Superior temporal gyrus (tissue), 1 donor: ENCODE data around the gene GPR89B.
"Not testable (repeated sequence)": the region's sequence is repeated elsewhere in the genome, so short reads cannot be mapped to it uniquely, and the experiment has no call there.

Experiments used
- DNase-seq: peaks from one replicate; pipeline ENCODE4 v3.0.0-alpha.2; 2016; ENCODE audit errors: extremely low spot score

GPR89B gene

GRCh38 chr1:147940456-147940855 is 12.2 kb downstream of the GPR89B start:
- DNase-seq = not testable (repeated sequence)

DNA sequence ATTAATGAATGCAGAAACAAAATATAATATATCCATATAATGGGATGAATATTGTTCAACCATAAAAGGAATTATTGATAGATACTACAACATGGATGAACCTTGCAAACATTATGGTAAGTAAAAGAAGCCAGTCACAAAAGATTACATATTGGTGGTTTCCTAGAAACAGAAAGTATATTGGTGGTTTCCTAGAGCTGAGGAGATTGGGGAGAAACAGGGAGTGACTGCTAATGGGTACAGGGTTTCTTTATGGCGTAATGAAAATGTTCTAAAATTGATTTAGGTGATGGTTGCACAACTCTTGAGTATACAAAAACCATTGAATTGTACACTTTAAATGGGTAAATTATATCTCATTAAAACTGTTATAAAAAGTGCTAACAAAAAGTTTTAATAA is 14.3 kb downstream of the GPR89B start:
- DNase-seq = not testable (repeated sequence)

- DNase-seq = not testable (repeated sequence)
These were observed 21.3 kb downstream of the GPR89B start for GRCh38 chr1:147949517-147949916.

- DNase-seq = not testable (repeated sequence)
These were observed 30.7 kb downstream of the GPR89B start for GRCh38 chr1:147958906-147959305.

GRCh38 chr1:147959680-147960079 is 31.5 kb downstream of the GPR89B start:
- DNase-seq = not testable (repeated sequence)

DNA sequence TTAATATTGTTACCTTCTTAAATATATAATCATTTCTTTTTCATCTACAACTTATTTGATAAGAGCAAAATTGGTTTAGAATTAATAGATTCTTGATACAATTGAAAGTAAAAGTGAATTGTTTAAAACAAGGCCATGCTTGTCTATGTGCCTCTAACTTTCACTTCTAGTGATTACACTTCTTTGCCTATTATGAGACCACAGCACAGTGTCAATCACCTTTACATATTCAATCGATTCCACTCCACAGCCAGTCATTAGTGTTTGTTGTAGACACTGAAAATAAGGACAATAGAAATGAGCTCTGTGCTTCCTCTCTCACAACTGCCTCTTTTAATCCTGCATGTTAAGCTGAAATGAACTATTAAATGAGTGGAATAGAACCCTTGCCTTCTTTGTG is 36.4 kb downstream of the GPR89B start:
- DNase-seq = not testable (repeated sequence)

- not testable (repeated sequence) for DNase-seq
These were observed 38.4 kb downstream of the GPR89B start for GRCh38 chr1:147966657-147967056.

DNA sequence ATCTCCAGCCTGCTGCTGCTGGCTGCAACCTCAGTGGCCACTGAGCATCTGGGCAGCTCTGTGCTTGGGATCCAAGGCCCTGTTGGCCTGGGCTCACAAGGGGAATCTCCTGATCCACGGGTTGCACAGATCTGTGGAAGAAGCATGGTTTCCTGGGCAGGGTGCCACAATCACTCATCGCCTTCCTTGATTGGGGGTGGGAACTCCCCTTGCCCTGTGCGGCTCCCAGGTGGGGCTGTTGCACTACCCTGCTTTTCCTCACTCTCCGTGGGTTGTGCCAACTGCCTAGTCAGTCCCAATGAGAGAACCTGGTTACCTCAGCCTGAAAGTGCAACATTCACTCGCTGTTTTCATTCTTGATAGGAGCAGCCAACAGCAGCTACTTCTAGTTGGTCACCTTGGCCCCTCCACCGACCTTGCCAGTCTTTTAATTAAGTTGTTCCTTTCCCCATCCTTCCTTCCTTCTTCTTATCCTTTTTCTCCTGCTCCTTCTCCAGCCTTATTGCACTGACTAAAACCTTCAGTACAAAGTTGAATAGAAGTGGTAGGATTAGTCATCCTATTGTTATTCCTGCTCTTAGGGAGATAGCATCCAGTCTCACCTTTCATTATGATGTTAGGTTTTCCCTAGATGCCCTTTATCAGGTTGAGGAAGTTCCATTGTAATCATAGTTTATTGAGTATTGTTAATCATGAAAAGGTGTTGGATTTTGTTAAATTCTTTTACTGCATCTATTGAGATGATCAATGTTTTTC is 50.9 kb downstream of the GPR89B start:
- DNase-seq = not testable (repeated sequence)

DNA sequence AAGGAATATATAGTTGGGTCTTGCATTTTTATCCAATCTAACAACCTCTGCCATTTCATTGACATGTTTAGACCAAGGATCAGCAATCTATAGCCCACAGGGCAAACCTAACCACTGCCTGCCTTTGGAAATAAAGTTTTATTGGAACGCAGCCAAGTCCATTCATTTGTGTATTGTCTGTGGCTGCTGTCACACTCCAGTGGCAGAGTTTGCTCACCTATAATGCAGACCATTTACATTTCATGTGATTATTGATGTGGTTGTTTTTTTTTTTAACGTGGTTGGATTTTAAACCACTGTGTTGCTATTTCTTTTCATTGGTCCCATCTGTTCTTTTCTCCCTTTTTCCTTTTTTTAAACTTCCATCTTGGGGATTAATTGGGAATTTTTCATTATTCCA is 57.2 kb downstream of the GPR89B start:
- not testable (repeated sequence) for DNase-seq

DNA sequence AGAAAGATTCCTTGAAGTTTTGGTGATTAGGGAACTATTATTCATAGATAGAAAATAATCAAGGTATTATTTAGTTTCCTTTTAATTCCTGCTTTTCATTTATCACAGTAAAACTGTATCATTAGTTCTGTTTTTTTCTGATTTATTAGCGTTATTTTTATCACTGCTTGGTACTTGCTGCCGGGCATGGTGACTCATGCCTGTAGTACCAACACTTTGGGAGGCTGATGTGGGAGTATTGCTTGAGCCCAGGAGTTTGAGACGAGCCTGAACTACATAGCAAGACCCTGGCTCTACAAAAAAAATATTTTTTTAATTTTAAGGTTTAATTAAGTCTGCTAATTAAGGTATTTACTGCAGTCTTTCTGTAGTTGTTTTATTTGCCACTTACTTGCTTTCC is 59.7 kb downstream of the GPR89B start:
- DNase-seq = not testable (repeated sequence)

GRCh38 chr1:147992916-147993315 is 64.7 kb downstream of the GPR89B start:
- DNase-seq = not testable (repeated sequence)

DNA sequence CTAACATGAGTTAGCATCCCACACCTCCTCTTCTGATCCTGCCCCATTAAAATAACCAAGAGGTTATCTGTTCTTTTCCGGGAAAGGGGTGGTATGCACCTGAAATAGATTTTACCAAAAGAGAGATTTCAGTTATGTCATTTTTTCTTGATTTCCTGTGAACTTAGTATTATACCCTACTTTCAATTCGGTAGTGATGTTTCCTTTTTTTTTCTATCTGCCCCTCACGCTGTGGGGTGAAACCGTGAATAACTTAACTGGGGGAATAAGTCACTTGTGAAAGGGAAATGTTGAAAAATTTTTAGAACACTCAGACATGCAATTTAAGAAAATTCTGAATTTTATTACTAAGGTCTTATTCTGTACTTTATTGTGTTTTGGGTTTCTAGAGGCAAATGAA is 65.2 kb downstream of the GPR89B start:
- DNase-seq = not testable (repeated sequence)

- DNase-seq = not testable (repeated sequence)
These were observed 65.8 kb downstream of the GPR89B start for GRCh38 chr1:147993825-147994615.

DNA sequence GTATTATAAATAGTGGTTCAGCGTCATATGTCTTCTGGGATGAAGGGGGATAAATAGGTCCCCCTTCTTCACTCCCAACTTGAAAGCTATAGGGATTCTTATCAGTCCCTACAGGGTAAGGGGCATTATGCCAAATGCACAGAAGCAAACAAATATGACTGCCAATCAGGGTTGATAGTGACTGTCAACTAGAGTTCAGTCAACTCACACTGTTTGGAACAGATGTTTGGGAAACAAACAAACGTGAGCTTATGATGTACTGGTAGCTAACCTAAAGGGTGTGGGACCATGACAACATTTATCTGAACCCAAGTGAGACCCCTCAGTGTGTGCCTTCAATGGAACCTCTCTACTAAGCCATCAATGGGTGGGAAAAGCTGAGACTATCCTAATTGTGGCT is 67.9 kb downstream of the GPR89B start:
- not testable (repeated sequence) for DNase-seq

DNA sequence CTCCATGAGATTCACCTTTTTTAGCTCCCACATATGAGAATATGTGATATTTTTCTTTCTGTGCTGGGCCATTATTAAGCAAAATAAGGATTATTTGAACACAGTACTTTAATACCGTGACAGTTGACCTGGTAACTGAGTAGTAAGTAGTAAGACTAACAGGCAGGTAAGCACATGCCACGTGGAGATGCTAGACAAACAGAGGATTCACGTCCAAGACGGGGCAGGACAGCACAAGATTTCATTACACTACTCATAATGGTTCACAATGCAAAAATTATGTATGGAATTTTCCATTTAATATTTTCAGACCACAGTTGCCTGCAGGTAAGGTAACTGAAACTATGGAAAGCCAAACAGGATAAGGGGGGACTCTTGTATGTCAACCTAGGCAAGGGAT is 79.5 kb downstream of the GPR89B start:
- DNase-seq = not testable (repeated sequence)

DNA sequence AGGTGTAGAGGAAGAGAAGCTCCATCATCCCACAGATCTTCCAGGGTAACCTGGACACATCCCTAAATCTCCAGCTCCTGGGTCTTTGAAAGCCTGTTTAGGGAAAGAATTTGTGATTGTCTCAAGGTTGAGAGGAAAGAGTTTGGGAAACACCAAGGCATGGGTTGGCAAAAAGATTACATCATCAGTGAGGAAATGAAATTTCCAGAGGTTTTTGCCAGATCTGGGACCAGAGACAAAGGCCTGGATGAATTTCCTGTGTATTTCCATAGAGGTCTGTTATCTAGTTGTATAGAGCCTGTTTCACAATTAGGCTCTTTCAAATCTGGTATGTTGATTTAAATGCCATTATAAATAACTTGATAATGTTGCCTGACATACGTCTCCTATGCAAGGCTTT is 82.3 kb downstream of the GPR89B start:
- DNase-seq = no peak

DNA sequence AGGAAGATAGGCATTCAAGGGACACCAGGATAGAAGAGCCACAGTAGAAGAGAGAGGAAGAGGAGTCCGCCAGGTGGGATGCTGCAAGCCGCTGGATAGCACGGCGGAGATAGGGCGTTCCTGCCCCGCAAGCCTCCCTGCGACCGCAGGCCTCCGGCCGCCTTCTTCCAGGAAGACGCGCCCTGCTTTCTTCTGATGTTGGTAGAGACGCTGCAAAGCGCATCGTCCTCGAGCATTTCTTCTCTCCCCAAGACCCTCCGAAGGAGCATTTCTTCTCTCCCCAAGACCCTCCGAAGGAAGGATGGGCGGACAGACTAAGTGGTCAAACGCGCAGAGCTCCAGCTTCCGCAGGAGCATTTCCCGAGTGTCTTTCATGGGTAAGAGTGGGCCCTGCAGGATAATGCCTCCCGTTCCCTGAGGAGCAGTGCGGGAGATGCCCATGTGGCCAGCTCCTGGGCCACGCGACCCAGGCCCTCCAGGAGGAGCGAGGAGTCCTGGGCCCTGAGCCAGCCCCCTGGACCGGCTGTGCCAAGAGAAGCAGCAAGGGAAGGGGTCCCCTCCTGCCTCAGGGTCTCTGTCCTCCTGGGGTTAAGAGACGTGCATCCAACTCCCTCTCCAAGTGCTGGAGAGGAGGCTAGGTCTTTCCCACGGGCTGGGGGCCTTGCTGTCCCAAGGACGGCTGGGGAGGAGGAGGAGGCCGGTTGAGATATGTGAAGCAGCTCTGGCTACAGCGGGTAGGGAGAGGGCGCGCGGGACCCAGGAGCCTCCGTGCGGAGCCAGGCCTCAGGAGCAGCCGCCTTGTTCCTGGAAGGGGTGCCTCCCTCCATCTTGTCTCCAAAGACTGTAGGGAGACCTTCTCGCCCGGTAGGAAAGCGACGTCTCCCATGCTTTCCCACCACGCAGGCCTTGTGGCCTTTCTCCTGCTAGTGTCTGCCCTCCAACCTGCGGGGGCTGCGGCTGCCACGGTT is 85.2 kb downstream of the GPR89B start:
- DNase-seq = not testable (repeated sequence)

DNA sequence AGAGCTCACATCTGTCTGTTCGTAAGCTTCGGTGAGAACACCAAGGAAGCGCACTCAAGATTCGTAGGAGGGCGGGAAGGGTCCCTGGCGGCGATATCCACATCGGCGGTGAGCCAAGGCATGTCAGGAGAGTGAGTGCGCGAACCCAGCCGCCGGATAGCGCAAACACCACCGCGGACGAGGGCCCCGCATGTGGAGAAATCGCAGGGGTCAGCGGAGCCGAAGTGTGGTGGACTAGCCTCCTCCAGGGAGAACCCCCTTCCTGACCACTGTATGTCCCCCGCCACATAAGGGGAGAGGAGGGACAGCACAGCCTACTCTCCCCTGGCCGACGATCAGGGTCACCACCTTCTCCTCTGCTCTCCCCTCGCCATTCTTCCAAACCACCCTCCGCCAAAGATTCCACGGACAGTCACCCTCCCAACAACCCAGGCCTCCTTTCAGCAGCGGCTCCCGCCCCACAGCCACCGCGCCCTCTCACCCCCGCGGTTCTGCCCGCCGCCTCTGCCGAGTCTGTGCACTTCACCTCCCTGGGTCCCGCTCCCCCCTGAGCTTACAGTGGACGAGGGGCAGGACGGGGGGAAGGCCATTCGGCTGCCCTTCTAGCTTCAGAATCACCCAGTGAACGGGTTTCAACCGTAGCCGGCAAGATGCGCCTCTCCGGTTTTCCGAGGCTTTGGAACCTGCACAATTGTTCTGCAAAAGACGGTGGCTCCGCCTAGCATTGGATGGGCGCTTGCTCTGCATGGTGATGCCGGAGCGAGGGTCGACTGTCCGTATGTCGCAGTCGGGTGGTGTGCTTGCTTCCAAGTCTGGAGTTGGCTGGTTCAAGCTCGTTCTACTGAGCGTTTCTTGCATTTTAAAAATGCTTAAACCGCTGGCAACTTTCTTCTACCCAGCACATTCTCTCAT is 86.3 kb downstream of the GPR89B start:
- not testable (repeated sequence) for DNase-seq

- DNase-seq = not testable (repeated sequence)
These were observed 96.7 kb downstream of the GPR89B start for GRCh38 chr1:148024918-148025317.

DNA sequence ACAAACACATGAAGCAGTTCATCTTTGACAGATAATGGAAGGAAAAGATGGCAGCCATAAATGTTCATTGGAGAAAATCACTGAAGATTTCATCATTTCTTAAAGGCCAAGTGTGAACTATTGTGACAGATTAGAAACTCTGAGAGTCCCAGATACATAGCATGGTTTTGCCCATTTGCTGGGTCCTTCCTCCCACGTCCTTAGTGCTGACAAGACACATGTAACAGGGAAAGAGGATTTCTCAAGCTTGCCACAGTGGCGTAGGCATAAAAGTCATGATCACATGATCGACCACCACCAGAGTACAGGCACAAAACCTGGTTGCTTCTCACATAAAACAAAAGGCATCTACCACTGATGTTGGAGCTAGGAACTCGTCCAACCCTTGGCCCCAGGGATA is 98.8 kb downstream of the GPR89B start:
- DNase-seq = not testable (repeated sequence)

- not testable (repeated sequence) for DNase-seq
These were observed 104.0 kb downstream of the GPR89B start for GRCh38 chr1:148032247-148032646.
